HG02973 (cell line): Measurements from ENCODE around the gene ZNF598.
"Not testable (repeated sequence)": the region's sequence is repeated elsewhere in the genome, so short reads cannot be mapped to it uniquely, and the experiment has no call there.

Experiments used
- ATAC-seq: cut with Tn5 transposase; IDR thresholded peaks from one replicate; pipeline ENCODE4 v1.9.1; 2021; ENCODE audit warnings: moderate library complexity; ENCODE audit not compliant: unreplicated experiment

The ZNF598 gene

DNA sequence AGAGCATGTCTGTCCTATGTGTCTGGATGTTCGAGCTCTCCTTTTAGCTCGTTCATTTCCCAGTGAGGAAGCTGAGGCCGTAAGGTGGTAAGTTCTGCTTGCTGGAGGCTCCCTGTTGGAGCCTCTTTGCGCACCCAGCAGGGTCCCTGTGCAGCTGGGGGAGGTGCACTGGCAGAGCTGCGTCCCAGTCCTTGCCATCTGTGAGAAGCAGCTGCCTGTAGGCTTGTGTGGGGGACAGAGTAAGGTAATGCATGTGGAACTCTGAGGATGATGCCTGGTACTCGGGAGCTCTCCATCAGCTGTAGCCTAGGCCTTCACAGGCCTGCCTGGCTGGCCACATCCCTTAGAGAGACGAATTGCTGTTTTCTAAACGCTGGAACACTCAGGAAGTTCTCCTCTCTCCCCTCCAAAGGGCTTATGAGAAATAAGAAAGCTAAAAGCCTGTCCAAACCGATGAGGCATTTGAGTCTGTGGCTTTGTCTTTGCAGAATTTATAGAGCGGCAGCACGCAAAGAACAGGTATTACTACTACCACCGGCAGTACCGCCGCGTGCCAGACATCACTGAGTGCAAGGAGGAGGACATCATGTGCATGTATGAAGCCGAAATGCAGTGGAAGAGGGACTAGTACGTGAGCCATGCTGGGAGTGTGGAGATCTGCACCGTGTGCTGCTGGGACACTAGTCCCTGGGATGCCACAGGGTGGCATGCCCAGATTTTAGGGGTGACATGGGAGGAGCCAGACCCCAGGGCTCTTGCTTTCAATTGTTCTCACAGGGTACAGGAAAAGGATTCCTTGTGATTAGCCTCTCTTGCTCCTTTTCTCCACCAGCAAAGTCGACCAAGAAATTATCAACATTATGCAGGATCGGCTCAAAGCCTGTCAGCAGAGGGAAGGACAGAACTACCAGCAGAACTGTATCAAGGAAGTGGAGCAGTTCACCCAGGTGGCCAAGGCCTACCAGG is 48.7 kb downstream of the ZNF598 start:
- no peak for ATAC-seq

DNA sequence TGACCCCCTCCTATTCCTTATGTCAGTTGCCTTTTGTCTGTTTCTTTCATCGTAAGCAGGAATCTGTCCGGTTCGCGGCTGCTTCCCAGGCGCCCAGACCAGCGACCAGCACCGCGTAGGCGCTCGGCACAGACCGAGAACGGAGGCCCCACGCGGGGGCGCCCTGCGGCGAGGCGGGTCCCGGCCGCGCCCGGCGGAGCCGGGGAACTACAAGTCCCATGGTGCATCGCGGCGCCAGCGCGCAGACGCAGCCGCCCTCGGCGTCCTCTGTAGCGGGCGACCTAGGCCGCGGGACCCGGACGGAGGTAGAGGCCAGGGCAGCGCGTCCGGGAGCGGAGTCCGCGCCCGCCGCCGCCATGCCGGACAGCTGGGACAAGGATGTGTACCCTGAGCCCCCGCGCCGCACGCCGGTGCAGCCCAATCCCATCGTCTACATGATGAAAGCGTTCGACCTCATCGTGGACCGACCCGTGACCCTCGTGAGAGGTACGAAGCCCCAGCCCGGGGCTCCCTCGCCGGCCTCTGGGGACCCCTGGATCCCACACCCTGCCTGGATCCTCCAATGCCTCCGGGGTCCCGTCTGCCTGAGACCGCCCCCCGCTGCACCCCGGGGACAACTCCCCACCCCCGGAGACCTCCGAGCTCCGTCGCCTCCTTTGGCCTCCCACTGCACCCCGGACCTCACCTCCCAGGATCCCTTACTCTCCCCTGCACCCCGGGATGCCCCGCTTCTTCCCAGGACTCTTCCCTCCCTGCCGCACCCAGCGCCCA is 50.2 kb downstream of the ZNF598 start, which contains the start of gene NDUFB10:
Gene NDUFB10, plus strand, starts transcription at position 270 of the 771 bp plus-strand sequence. Its CDS starts 87 bp downstream, at position 357.
- peak; percentile 73 for ATAC-seq

DNA sequence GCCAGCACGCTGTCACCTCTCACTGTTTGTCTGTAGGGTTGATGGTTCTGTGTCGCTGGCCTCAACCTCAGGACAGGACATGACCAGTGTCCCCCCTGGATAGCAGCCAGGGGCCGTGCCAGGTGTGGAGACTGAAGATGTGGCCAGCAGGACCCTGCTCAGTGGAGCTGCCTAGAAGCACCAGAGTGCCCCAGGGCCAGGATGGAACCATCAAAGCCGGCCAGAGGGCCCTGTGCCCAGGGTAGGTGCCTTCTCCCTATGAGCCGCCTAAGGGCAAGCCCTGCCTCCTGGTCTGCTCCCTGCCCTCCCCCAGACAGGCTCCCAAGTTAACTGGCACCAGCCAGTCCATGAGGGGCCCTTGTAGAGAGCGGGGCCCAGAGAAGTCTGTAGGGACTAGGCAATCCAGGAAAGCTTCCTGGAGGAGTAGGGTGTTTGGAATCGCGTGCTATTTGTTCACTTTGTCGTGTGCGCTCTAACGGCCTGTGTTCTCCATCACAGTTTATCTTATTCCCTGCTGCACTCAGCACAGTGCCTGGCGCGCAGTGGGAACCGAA is 50.8 kb downstream of the ZNF598 start:
- ATAC-seq = no peak

DNA sequence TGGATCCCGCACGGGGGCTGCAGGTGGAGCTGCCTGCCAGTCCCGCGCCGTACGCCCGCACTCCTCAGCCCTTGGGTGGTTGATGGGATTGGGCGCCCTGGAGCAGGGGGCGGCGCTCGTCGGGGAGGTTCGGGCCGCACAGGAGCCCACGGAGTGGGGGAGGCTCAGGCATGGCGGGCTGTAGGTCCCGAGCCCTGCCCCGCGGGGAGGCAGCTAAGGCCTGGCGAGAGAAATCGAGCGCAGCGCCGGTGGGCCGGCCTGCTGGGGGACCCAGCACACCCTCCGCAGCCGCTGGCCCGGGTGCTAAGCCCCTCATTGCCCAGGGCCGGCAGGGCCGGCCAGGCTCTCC is 51.5 kb downstream of the ZNF598 start:
- not testable (repeated sequence) for ATAC-seq

DNA sequence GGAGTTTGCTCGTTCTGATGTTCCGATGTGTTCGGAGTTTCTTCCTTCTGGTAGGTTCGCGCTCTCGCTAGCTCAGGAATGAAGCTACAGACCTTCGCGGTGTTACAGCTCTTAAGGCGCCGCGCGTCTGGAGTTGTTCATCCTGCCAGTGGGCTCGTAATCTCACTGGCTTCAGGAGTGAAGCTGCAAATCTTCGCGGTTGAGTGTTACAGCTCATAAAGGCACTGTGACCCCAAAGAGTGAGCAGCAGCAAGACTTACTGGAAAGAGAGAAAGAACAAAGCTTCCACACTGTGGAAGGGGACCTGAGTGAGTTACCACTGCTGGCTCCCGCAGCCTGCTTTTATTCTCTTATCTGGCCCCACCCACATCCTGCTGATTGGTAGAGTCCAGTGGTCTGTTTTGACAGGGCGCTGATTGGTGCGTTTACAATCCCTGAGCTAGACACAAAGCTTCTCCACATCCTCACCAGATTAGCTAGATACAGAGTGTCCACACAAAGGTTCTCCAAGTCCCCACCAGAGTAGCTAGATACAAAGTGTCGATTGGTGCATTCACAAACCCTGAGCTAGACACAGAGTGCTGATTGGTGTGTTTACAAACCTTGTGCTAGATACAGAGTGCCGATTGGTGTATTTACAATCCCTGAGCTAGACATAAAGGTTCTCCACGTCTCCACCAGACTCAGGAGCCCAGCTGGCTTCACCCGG is 52.0 kb downstream of the ZNF598 start:
- not testable (repeated sequence) for ATAC-seq

DNA sequence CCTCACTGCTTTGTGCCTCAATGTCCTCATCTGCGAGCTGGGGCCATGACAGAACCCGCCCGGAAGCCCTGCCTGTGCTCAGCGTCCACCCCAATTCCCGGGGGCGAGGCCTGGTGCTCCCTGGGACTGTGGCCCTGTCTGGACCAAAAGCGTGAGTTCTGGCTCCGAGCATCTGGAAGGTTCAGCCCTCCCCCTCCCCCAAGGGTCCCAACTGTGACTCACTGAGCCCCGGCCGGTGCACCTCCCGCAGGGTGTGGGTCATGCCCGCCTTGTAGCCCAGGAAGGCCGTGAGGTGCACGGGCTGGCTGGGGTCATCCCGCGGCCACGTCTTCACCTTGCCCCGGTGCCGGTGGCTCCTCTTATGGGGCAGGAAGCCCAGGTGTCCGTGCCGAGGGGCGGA is 55.9 kb downstream of the ZNF598 start:
- no peak for ATAC-seq

DNA sequence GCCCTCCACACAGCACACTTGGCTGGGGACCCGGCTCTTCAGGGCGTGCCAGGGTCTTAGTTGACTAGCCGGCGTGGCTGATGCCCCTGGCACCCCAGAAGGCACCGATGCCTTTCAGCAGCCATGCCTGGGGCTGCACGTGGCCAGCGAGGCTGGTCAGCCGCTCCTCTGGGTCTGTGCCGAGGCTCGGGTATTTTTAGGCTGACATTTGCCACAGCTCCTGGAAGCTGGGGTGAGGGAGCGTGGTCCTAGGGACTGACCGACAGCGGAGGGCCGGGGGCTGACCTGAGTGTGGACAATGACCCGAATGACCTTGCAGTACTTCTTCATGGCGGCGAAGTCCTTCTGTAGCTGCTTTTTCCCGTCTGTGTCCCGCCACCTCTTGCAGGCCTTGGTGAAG is 59.1 kb downstream of the ZNF598 start:
- no peak for ATAC-seq

DNA sequence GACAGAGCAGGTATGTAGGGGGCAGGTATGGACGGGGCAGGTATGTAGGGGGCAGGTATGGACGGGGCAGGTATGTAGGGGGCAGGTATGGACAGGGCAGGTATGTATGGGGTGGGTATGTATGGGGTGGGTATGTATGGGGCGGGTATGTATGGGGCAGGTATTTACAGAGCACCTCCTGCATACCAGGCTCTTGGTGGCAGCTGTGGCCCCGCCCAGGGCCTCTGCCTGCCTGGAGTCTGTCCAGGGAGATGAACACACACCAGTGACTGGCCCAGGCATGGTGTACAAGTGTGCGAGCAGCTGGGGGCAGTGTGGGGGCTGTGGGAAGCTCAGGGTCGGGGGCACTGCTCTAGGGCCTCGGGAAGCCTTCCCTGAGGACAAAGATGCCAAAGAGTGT is 59.6 kb downstream of the ZNF598 start:
- no peak for ATAC-seq

DNA sequence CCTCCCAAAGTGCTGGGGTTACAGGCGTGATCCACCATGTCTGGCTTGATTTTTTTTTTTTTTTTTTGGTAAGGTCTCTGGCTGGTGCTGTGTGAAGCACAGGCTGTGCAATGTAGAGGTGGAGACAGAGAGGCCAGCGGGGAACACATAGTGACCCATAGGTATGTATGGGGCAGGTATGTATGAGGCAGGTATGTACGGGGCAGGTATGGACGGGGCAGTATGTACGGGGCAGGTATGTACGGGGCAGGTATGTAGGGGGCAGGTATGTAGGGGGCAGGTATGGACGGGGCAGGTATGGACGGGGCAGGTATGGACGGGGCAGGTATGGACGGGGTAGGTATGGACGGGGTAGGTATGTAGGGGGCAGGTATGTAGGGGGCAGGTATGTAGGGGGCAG is 60.1 kb downstream of the ZNF598 start:
- ATAC-seq = no peak
